Ovary (tissue), 3 donors: Measurements from ENCODE around the gene DSCAML1.

Experiments
- EP300 ChIP-seq: sonication (generic); formaldehyde crosslinking; IDR thresholded peaks from one replicate; pipeline ENCODE4 v1.6.1; 2017; ENCODE audit warnings: antibody characterized with exemption
- POLR2A ChIP-seq: fragments of 450-650 bp; IDR thresholded peaks from one replicate; pipeline ENCODE4 v1.6.1; 2017; ENCODE audit warnings: antibody characterized with exemption, mild to moderate bottlenecking, moderate library complexity
- TF ChIP-seq, protein P1 (sequence below), 3 donors: fragments of 450-650 bp in 2 of 3; fragments of 200-600 bp in 1 of 3; IDR thresholded peaks; one replicate each; pipeline versions ENCODE4 v1.5.1 to v1.8.0; 2016 to 2022; ENCODE audit warnings: antibody characterized with exemption in 3 of 3, mild to moderate bottlenecking in 1 of 3
- donor health status: DM: no; HTN: no; CAD: no.

DNA sequence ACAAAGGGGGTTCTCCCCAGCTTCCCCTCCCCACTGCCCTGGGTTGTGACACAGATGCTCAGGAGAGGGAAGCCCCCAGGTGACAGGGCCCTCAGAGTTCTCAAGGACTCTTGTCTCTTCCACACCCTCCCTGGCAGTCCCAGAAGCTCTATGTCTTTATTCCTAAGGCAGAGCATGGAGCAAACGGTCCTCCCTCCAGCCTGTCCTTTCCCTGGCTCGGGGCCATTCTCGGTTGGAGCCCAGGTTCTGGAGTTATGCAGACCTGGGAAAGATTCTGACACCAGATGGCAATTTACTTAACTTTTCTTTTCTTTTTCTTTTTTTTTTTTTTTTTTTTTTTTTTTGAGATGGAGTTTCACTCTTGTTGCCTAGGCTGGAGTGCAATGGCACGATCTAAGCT, 282.8 kb downstream of the DSCAML1 start:
- TF ChIP-seq, protein P1, sequence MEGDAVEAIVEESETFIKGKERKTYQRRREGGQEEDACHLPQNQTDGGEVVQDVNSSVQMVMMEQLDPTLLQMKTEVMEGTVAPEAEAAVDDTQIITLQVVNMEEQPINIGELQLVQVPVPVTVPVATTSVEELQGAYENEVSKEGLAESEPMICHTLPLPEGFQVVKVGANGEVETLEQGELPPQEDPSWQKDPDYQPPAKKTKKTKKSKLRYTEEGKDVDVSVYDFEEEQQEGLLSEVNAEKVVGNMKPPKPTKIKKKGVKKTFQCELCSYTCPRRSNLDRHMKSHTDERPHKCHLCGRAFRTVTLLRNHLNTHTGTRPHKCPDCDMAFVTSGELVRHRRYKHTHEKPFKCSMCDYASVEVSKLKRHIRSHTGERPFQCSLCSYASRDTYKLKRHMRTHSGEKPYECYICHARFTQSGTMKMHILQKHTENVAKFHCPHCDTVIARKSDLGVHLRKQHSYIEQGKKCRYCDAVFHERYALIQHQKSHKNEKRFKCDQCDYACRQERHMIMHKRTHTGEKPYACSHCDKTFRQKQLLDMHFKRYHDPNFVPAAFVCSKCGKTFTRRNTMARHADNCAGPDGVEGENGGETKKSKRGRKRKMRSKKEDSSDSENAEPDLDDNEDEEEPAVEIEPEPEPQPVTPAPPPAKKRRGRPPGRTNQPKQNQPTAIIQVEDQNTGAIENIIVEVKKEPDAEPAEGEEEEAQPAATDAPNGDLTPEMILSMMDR (IDR thresholded peaks at IDR 0.05): no peak
- TF ChIP-seq POLR2A (no peak), EP300 (no peak)
